Measurements from ENCODE around the gene CC2D1B. TPM values are rescaled to one million over a fixed set of nuclear protein-coding genes. Genes with fewer than 3 reads are reported as not detected.

The CC2D1B gene
- polyA plus RNA-seq, 1 donor from 2014 or later: 20.1 TPM

DNA sequence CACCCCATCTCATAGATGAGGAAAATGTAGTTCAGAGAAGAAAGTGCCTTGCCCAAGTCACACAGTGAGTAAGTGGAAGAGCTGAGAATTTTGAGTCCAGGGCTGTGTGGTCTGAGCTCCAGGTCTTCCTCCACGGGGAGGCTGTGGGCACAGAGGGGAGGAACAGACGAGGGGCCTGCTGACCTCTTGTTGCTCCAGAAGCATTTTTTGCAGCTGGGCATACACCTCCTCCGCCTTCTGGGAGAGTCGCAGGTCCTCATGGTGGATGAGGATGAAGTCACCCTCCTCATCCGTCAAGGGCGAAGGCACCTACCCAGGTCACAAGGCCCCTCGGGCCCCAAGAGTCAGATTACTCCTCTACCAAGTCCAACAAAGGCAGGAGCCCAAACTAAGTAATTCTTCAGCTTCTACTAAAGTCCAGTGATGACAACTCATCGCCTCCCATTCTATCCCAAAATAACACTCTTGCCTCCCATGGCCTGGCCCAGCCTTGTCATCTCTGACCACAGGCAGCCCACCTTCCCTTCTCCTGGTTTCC lies 9.1 kb downstream of the CC2D1B start:
- Histone ChIP-seq H3K9me2 (ENCODE audit: insufficient read depth, low read length) (no peaks in the 10 kb centered on the region), H3K79me2 (replicated peaks; ENCODE audit: insufficient read depth, low read length) (no peaks in the 10 kb centered on the region), H3K9me3 (ENCODE audit: low read length) (no peaks in the 10 kb centered on the region), H3K9ac (ENCODE audit: low read length) (no peak overlapping the region), H3K27me3 (ENCODE audit: insufficient read depth, low read depth, low read length) (no peaks in the 10 kb centered on the region), H3K36me3 (ENCODE audit: insufficient read depth, low read length) (peaks cover 4% of the 10 kb centered on the region), H2AFZ (ENCODE audit: low read depth, low read length) (no peak overlapping the region), H3K4me2 (ENCODE audit: low read length) (no peak overlapping the region), H3K4me3 (ENCODE audit: low read length) (no peak overlapping the region), H3F3A (ENCODE audit: insufficient read depth, low read length, poor library complexity, severe bottlenecking) (no peaks in the 10 kb centered on the region), H3K27ac (ENCODE audit: low read length) (no peak overlapping the region), H4K20me1 (ENCODE audit: insufficient read depth) (no peaks in the 10 kb centered on the region)
- TF ChIP-seq TAF1 (IDR thresholded peaks at IDR 0.05; ENCODE audit: low read depth) (no peak), SMC3 (conservative IDR thresholded peaks at IDR 0.05; ENCODE audit: poor library complexity) (no peak)
- TF ChIP-seq, protein P1, sequence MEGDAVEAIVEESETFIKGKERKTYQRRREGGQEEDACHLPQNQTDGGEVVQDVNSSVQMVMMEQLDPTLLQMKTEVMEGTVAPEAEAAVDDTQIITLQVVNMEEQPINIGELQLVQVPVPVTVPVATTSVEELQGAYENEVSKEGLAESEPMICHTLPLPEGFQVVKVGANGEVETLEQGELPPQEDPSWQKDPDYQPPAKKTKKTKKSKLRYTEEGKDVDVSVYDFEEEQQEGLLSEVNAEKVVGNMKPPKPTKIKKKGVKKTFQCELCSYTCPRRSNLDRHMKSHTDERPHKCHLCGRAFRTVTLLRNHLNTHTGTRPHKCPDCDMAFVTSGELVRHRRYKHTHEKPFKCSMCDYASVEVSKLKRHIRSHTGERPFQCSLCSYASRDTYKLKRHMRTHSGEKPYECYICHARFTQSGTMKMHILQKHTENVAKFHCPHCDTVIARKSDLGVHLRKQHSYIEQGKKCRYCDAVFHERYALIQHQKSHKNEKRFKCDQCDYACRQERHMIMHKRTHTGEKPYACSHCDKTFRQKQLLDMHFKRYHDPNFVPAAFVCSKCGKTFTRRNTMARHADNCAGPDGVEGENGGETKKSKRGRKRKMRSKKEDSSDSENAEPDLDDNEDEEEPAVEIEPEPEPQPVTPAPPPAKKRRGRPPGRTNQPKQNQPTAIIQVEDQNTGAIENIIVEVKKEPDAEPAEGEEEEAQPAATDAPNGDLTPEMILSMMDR (IDR thresholded peaks at IDR 0.05; ENCODE audit: poor library complexity, severe bottlenecking): no peak

DNA sequence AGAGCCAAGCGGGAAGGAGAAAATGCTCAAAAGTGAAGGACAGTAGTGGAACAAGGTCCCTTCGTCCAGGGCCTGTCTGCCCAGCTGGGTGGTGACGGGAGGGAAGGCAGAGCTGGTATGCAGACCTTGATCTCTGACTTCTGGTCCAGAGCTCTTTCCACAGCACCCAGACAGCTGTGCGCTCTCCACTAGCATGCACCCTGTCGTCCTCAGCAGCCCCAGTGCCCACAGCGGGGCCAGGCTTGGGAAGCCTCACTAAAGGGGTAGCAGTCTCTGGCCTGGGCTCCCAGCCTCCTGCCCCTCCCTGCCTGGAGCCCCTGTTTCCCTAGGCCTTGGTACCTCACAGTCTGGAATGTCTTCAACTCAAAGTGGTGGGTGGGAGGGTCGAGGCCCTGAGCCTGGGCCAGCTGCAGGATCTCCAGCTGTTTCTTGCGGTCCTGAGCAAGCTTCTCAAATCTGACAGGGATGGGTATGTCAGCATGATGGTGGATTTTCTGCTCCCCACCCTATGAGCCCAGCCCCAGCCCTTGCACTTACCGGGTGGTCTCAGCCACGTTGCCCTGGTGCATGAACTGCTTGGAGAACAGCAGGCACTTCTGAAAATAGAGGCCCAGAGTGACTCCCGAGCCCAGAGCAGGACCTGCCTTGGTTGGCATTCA lies 10.0 kb downstream of the CC2D1B start:
- Histone ChIP-seq H3K9ac (ENCODE audit: low read length) (no peak overlapping the region), H3K36me3 (ENCODE audit: insufficient read depth, low read length) (peaks cover 4% of the 10 kb centered on the region), H2AFZ (ENCODE audit: low read depth, low read length) (no peak overlapping the region), H3K27me3 (ENCODE audit: insufficient read depth, low read depth, low read length) (no peaks in the 10 kb centered on the region), H3K4me2 (ENCODE audit: low read length) (no peak overlapping the region), H3K27ac (ENCODE audit: low read length) (no peak overlapping the region), H3K79me2 (replicated peaks; ENCODE audit: insufficient read depth, low read length) (no peaks in the 10 kb centered on the region), H3K9me2 (ENCODE audit: insufficient read depth, low read length) (no peaks in the 10 kb centered on the region), H3K4me3 (ENCODE audit: low read length) (no peak overlapping the region), H4K20me1 (ENCODE audit: insufficient read depth) (no peaks in the 10 kb centered on the region), H3K9me3 (ENCODE audit: low read length) (no peaks in the 10 kb centered on the region), H3F3A (ENCODE audit: insufficient read depth, low read length, poor library complexity, severe bottlenecking) (no peaks in the 10 kb centered on the region)
- no peak for TF ChIP-seq MXI1 (conservative IDR thresholded peaks at IDR 0.05; ENCODE audit: poor library complexity, severe bottlenecking)
- no peak for TF ChIP-seq EP300 (conservative IDR thresholded peaks at IDR 0.05; ENCODE audit: poor library complexity, severe bottlenecking)
- TF ChIP-seq EZH2 (IDR thresholded peaks at IDR 0.05; ENCODE audit: borderline replicate concordance, insufficient read depth, low read length, poor library complexity, severe bottlenecking): no peak
- TF ChIP-seq POLR2AphosphoS5 (IDR thresholded peaks at IDR 0.05): no peak
- TF ChIP-seq TAF1 (IDR thresholded peaks at IDR 0.05; ENCODE audit: low read depth): no peak
- TF ChIP-seq, protein P1 (IDR thresholded peaks at IDR 0.05; ENCODE audit: poor library complexity, severe bottlenecking): no peak

DNA sequence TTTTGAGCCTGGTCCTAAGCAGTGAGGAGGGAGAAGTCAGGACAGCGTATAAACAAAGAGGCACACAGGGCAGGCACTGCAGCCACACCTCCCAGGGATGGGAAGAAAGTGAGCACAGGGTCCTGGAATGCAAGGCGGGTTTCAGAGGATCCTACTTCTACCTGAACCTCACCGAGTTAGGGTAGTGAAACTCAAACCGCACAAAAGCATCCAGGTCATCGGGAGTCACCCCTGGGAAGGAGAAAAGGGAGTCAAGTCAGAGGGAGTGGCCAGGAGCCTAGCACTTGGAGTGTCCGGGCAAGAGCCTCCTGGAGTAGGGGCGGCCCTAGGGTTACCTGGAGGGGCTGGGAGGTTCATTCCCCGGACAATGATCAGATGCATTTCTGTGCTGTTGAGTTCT lies 10.6 kb downstream of the CC2D1B start:
- Histone ChIP-seq H3F3A (ENCODE audit: insufficient read depth, low read length, poor library complexity, severe bottlenecking) (no peaks in the 10 kb centered on the region), H4K20me1 (ENCODE audit: insufficient read depth) (no peaks in the 10 kb centered on the region), H3K79me2 (replicated peaks; ENCODE audit: insufficient read depth, low read length) (no peaks in the 10 kb centered on the region), H3K9me3 (ENCODE audit: low read length) (no peaks in the 10 kb centered on the region), H3K9me2 (ENCODE audit: insufficient read depth, low read length) (no peaks in the 10 kb centered on the region), H3K36me3 (ENCODE audit: insufficient read depth, low read length) (peaks cover 4% of the 10 kb centered on the region), H3K4me2 (ENCODE audit: low read length) (no peak overlapping the region), H3K4me3 (ENCODE audit: low read length) (no peak overlapping the region), H3K27me3 (ENCODE audit: insufficient read depth, low read depth, low read length) (no peaks in the 10 kb centered on the region), H3K9ac (ENCODE audit: low read length) (no peak overlapping the region), H3K27ac (ENCODE audit: low read length) (no peak overlapping the region), H2AFZ (ENCODE audit: low read depth, low read length) (no peak overlapping the region)
- TF ChIP-seq MXI1 (conservative IDR thresholded peaks at IDR 0.05; ENCODE audit: poor library complexity, severe bottlenecking): no peak
- TF ChIP-seq, protein P1 (IDR thresholded peaks at IDR 0.05; ENCODE audit: poor library complexity, severe bottlenecking): no peak
- no peak for TF ChIP-seq RAD21 (conservative IDR thresholded peaks at IDR 0.05)
- TF ChIP-seq POLR2AphosphoS5 (IDR thresholded peaks at IDR 0.05): no peak
- TF ChIP-seq TAF1 (IDR thresholded peaks at IDR 0.05; ENCODE audit: low read depth): no peak
- TF ChIP-seq EZH2 (IDR thresholded peaks at IDR 0.05; ENCODE audit: borderline replicate concordance, insufficient read depth, low read length, poor library complexity, severe bottlenecking): no peak
- TF ChIP-seq, protein P2, sequence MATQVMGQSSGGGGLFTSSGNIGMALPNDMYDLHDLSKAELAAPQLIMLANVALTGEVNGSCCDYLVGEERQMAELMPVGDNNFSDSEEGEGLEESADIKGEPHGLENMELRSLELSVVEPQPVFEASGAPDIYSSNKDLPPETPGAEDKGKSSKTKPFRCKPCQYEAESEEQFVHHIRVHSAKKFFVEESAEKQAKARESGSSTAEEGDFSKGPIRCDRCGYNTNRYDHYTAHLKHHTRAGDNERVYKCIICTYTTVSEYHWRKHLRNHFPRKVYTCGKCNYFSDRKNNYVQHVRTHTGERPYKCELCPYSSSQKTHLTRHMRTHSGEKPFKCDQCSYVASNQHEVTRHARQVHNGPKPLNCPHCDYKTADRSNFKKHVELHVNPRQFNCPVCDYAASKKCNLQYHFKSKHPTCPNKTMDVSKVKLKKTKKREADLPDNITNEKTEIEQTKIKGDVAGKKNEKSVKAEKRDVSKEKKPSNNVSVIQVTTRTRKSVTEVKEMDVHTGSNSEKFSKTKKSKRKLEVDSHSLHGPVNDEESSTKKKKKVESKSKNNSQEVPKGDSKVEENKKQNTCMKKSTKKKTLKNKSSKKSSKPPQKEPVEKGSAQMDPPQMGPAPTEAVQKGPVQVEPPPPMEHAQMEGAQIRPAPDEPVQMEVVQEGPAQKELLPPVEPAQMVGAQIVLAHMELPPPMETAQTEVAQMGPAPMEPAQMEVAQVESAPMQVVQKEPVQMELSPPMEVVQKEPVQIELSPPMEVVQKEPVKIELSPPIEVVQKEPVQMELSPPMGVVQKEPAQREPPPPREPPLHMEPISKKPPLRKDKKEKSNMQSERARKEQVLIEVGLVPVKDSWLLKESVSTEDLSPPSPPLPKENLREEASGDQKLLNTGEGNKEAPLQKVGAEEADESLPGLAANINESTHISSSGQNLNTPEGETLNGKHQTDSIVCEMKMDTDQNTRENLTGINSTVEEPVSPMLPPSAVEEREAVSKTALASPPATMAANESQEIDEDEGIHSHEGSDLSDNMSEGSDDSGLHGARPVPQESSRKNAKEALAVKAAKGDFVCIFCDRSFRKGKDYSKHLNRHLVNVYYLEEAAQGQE (IDR thresholded peaks at IDR 0.05; ENCODE audit: borderline replicate concordance): no peak

Measured in neural cell (in vitro differentiated cells).